HG03135 (cell line): ENCODE measurements around the gene GNLY.

Source experiments
- ATAC-seq: cut with Tn5 transposase; IDR thresholded peaks from one replicate; pipeline ENCODE4 v1.9.1; 2021; ENCODE audit warnings: mild to moderate bottlenecking, moderate library complexity; ENCODE audit not compliant: unreplicated experiment

GNLY gene

DNA sequence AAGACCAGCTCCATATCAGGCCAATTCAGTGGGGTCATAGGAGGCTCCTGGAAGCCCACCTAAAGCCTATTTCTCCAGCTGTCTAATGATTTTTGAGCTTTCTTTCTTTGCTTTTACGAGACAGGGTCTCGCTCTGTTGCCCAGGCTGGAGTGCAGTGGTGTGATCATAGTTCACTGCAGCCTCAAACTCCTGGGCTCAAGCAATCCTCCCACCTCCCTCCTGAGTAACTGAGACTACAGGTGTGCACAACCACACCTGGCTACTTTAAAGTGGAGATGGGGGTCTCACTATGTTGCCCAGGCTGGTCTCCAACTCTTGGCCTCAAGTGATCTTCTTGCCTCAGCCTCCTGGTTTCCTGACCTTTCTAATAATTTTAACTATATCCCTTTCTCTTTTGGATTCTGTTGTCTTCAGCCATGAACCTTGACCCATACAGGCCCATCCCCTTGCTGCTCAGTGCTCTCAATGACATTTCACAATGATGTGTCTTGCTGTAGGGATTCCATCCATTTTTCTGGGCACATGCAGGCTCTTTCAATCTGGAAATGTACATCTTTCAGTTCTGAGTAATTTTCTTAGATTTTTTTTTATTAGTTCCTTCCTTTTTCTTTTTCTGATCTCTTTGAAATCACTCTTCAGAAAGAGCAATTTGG lies 29.7 kb downstream of the GNLY start:
- ATAC-seq, result no peak

GRCh38 chr2:85724731-85725181 lies 30.6 kb downstream of the GNLY start:
- ATAC-seq, result no peak

GRCh38 chr2:85725451-85725850 lies 31.3 kb downstream of the GNLY start:
- no peak for ATAC-seq

DNA sequence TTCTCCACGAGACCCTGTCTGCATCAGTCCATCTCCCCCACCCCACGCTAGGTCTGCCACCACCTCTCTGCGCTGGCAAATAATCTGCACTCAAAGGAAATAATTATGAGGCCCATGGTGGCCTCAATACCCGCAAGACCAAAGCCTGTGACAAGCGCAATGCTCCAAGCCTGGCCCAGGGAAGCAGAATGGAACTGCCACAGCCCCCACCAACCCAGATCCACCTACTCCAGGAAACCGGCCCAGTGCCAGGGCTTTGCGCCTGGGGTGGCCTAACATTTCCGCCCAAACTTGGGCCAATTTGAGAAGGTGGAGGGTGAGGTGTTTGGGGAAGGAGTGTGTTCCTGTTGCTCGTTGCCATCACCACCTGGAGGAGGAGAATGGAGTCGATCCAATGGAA lies 33.6 kb downstream of the GNLY start:
- no peak for ATAC-seq

DNA sequence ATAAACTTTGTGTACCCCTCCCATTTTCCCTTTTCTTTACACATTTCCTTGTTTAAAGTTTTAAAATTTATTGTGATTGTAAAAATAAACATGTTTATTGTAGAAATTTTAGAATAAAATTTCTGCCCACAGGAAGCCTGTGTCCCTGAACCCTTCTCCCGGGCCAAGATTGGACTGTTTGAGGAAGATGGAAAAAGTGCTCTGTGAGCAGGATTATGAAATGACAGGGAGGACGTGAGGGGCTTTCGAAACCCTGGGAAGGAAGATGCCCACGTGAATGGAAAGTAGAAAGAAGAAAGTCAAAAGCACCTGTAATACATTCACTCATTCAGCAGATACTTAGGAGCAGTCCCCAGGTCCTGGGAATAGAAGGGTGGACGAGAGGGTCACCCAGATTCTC lies 34.2 kb downstream of the GNLY start:
- no peak for ATAC-seq

- ATAC-seq, result peak; percentile 83
Observed at GRCh38 chr2:85728883-85729824, 35.0 kb downstream of the GNLY start.

DNA sequence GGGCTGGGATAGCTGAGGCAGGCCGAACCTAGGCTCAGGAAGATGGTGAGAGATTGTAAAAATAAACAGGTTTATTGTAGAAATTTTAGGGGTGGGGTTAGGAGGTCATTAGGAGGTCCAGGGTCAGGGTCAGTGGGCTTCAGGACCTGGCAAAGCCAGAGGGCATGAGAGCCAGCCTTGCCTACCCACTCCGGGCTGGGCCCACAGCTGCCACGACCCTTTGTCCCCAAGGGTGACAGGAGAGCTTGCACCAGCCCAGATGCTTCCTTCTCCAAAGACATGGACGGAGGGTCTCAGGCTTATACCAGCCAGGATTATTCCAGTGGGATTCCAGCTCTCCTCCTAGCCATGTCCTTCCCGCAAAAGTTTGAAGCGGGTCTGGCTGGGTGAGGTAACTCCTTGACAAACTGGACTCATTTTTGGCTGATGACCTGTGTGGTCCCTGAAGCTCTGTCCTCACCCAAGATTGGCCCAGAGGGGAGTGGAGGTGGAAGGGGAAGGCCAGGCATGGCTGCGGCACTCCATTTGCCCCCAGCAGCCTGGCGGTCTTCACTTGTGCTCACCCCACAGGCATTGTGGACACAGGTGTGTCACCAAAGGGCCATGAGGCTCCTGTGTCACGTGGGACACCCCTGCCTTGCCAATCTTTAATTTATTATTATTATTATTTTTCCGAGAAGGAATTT lies 35.8 kb downstream of the GNLY start:
- no peak for ATAC-seq

- no peak for ATAC-seq
Observed at GRCh38 chr2:85730686-85731230, 36.6 kb downstream of the GNLY start.

- ATAC-seq, result no peak
Observed at GRCh38 chr2:85731606-85732005, 37.4 kb downstream of the GNLY start.

DNA sequence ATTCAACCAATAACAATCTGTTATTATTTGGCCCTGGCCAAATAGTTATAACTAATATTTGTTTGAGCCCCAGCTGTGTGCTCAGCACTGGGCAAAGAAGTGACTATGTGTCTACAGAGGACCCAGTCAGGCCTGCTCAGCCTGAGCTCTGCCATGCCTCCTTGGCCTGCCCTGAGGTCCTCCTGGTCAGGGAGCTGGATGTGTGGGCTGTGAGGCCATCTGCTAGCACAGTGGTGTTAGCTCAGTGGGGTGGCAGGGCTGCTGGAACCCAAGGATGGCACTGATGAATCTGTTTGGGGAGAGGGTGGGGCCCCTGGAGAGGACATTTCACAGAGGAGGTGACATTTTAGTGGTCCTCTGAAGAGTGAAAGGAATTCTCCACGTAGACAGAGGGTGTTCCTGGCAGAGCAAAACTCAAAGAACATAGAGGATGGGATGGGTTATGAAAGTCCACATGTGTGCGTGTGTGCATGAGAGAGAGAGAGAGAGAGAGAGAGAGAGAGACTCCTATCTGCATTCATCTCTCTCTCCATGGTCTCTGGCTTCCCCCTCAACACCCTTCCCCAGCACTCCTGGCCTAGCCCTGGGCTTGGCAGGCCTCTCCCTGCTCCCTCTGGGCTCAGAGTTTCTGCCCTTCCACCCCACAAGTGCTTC lies 38.4 kb downstream of the GNLY start:
- ATAC-seq, result no peak

DNA sequence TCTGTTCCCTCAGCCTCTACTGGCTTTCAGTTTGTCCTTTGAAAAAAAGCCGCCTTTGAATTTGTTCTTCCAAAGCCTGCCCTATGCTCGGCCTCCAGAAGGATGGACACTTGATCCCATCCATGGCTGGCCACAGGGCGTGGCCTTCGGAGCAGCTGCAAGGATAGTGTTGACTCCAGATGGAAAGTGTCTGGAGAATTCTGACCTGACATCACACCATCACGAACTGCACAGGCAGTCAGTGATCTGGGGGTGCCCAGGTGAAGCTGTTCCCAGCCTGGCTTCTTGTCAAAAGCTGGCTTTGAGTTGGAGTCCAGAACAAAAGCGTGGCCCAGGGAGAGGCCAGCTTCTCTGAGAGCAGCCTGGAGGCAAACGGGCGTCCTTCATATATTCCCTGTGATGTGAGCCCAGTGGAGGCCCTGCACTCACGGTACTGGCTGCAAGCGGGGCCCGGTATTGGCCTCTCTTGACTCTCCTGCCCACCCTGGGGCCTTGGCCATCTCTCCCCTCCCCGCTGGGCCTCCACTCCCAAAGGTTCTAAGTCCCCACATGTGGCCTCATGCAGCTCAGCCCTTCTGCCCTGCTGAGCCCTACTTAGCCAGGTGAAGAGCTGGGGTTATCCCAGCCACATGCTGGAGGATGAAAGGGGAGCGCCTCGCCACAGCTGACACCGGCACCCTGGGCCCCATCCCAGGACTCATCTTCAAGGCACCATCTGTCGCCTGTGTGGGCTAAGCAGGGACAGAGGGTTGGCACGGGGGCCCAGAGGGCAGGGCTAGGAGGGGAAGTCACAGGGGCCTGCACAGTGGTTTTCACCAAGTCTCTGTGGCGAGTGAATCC lies 39.2 kb downstream of the GNLY start:
- no peak for ATAC-seq

DNA sequence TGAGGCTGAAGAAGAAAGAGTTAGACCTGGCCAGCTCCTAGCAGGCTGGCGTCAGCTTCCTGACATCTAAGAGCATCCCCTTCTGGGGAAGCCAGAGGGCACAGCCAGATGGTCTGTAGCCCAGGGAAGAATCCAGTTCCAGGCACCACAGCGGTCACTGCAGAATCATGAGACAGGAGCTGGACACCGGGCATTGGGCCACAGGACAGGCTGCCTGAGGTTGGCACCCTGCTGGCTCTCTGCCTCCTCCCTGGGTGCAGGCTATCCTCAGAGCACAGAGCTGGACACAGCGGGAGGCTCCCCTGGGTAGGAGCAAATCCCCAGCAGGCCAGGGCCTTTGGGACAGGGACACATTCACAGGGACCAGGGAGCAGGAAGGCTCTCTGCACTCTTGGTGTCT lies 39.9 kb downstream of the GNLY start:
- no peak for ATAC-seq

- ATAC-seq, result no peak
Observed at GRCh38 chr2:85734942-85735608, 40.9 kb downstream of the GNLY start.

- no peak for ATAC-seq
Observed at GRCh38 chr2:85735691-85736090, 41.5 kb downstream of the GNLY start.

DNA sequence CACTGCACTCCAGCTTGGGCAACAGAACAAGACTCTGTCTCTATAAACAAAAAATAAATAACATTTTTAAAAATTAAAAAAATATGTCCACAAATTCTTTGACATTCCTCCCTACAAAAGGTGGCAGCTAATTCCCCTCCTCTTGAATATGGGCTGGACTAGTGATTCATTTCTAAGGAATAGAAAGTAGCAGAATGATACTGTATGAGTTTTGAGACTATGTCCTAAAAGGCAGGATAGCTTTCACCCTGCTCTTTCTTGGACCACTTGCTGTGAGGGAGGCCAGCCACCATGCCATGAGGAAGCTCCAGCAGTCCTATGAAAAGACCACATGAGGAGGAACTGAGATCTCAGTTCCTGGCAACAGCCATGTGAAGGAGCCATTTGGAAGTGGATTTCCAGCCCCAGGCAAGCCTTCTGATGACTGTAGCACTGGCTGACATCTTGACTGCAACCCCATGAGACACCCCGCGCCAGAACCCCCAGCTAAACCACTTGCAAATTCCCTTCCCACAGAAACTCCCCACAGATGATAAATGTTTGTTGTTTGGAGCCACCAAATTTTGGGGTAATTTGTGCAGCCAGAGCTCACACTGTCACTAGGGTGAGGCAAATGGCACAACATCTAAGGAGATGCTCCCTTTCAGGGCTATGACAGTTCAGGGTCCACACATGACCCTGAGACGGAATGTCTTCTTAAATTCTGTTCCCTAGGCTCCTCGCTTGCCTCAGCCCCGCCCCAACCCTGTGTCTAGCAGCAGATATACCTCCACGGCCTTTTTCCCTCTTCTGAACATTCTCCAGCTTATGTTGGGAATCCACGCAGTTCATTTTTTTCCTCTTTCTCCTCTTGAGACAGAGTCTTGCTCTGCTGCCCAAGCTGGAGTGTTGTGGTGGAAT lies 42.5 kb downstream of the GNLY start:
- ATAC-seq, result no peak

DNA sequence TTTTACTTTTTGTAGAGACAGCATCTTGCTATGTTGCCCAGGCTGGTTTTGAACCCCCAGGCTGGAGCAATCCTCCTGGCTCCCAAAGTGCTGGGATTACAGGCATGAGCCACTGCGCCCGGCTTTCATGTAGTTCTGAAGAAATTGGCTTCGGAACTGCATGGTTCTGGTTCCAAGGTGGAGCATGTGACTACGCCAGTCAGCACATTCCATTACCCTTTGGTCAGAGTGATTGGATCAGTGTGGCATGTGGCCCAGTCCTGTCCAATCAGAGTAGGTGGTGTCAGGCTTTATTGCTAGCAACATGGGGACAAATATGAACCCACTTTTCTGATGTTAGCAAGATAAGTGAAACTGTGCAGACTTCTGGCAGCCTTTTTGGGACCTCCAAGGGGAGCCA lies 43.3 kb downstream of the GNLY start:
- ATAC-seq, result no peak

DNA sequence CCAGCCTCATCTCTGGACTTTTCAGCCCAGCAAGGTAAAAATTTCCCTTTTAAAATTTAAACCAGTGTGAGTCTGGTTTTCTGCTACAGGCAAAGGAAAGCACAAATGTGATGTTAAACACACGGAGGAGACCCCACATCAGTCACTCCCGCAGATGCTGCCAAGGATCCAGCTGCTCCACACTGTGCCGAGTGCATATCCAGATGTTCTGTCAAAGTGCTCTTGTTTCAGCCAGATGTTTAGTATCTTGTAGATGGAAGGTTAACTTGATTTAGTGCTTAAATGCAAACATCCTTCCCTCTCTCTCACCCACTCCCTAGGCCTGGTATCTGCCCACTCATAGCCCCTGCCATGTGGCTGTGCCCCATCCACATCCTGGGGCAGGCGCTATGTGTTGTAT lies 43.8 kb downstream of the GNLY start:
- ATAC-seq, result no peak

DNA sequence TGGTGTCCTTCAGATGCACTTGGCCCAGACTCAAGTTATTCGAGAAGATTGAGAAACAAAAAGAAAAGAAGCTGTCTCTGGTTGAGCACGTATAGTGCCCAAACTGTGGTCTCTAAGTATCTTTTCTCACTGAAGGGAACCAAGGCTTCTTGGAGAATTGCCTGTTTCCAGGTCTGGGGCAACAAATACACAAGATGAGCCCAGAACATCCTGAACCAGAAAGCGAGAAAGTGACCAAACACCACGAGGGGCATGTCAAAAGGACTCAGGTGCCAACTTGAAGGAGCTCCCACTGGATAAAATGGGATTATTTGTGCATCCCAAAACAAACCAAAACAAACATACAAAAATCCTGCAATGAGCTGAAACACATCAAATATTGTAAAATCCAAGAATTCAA lies 46.0 kb downstream of the GNLY start:
- ATAC-seq, result no peak
